ENCODE measurements around the gene NDST1. TPM values are rescaled to one million over a fixed set of nuclear protein-coding genes. Genes with fewer than 3 reads are reported as not detected.

The NDST1 gene
- total RNA-seq, 4 donors from 2014 or later, result 58.3 to 146 (median 72.1) TPM

DNA sequence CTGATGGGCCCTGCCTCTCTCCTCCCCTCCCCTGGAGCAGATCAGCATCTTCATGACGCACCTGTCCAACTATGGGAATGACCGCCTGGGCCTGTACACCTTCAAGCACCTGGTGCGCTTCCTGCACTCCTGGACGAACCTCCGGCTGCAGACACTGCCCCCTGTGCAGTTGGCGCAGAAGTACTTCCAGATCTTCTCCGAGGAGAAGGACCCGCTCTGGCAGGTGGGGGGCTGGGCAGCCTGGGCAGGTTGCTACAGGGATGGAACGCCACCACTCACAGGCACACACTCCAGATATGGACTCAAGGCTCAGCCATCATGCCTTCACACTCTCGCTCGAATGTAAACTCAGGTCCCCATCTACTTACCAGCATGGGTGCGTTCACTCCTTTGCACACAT lies 32.1 kb downstream of the NDST1 start:
- H3K4me3 ChIP-seq, result no peak overlapping the region
- no peak for ATAC-seq
- TF ChIP-seq EP300 (IDR thresholded peaks at IDR 0.05), result no peak
- H3K27ac ChIP-seq, result peak overlapping the region in 3 of 4 donors; percentile 74 to 88 (median 83)
- no peaks in the 10 kb centered on the region for H3K9me3 ChIP-seq
- no peaks in the 10 kb centered on the region for H3K27me3 ChIP-seq
- peaks cover 0 to 35% (median 10%) of the 10 kb centered on the region in 3 donors for H3K4me1 ChIP-seq
- WGBS, 2 donors (ENCODE audit: low coverage in 1 of 2), result 81 to 92% methylated on average over 2 to 4 of the region's 12 CpGs
- H3K36me3 ChIP-seq, result peaks cover 0 to 95% of the 10 kb centered on the region in 2 donors

DNA sequence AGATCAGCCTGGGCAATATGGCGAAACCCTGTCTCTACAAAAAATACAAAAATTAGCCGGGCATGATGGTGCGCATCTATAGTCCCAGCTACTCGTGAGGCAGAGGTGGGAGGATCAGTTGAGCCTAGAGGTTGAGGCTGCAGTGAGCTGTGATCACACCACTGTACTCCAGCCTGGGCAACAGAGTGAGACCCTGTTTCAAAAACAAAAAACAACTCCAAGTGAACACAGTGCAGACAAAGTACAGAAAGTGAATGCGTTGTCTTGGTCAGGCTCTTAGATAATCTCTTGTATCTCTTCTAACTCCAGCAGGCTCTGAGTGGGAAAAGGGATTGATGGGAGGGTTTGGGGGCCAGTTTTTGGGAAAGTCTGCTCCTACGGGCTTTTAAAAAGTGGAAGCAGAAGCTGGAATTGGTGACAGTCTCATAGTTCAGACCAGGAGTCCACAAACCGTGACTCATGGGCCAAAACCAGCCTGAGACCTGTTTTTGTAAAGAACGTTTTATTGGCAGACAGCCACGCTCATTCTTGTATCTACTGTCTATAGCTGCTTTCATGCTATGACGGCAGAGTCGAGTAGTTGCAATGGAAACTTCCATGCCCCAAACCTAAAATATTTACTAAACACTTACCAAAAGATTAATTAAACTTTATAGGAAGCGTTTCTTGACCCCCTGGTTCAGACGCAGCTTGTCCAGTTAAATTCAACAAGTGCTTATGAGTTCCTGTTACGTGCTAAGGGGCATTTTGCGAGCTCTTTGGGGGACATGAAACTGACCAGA lies 32.9 kb downstream of the NDST1 start:
- WGBS, 2 donors (ENCODE audit: low coverage in 1 of 2), result 26 to 56% methylated on average over 3 to 13 of the region's 15 CpGs
- Histone ChIP-seq H3K27me3 (no peaks in the 10 kb centered on the region), H3K27ac (peak overlapping the region; percentile 59 to 88 (median 78)), H3K9me3 (no peaks in the 10 kb centered on the region), H3K4me3 (no peak overlapping the region), H3K36me3 (peaks cover 0 to 95% of the 10 kb centered on the region in 2 donors), H3K4me1 (peaks cover 0 to 35% (median 10%) of the 10 kb centered on the region in 3 donors)
- no peak for TF ChIP-seq POLR2A (IDR thresholded peaks at IDR 0.05)
- TF ChIP-seq POLR2AphosphoS5 (IDR thresholded peaks at IDR 0.05), result peak; percentile 64
- TF ChIP-seq, protein P1, sequence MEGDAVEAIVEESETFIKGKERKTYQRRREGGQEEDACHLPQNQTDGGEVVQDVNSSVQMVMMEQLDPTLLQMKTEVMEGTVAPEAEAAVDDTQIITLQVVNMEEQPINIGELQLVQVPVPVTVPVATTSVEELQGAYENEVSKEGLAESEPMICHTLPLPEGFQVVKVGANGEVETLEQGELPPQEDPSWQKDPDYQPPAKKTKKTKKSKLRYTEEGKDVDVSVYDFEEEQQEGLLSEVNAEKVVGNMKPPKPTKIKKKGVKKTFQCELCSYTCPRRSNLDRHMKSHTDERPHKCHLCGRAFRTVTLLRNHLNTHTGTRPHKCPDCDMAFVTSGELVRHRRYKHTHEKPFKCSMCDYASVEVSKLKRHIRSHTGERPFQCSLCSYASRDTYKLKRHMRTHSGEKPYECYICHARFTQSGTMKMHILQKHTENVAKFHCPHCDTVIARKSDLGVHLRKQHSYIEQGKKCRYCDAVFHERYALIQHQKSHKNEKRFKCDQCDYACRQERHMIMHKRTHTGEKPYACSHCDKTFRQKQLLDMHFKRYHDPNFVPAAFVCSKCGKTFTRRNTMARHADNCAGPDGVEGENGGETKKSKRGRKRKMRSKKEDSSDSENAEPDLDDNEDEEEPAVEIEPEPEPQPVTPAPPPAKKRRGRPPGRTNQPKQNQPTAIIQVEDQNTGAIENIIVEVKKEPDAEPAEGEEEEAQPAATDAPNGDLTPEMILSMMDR (IDR thresholded peaks at IDR 0.05), result no peak
- TF ChIP-seq EP300 (IDR thresholded peaks at IDR 0.05), result no peak
- peak; percentile 82 for ATAC-seq

DNA sequence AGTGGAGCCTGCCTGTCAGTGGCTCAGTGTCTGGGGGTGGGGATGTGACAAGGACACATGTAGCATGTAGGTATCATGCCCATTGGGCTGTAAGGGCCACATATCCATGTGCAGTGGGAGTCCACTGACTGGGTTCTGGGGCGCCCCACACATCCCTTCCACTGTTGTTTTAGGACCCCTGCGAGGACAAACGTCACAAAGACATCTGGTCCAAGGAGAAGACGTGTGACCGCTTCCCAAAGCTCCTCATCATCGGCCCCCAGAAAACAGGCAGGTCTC lies 33.4 kb downstream of the NDST1 start:
- TF ChIP-seq EP300 (IDR thresholded peaks at IDR 0.05) (no peak), POLR2AphosphoS5 (IDR thresholded peaks at IDR 0.05) (no peak), POLR2A (IDR thresholded peaks at IDR 0.05) (no peak)
- TF ChIP-seq, protein P1 (IDR thresholded peaks at IDR 0.05), result no peak
- 73% methylated on average over 3 of the region's 6 CpGs; no CpG with 5 or more reads in 1 of the 2 donors for WGBS, 2 donors (ENCODE audit: low coverage in 1 of 2)
- Histone ChIP-seq H3K27me3 (no peaks in the 10 kb centered on the region), H3K27ac (peak overlapping the region; percentile 47 to 88 (median 78)), H3K36me3 (peaks cover 0 to 95% of the 10 kb centered on the region in 2 donors), H3K4me3 (no peak overlapping the region), H3K4me1 (peaks cover 0 to 35% (median 10%) of the 10 kb centered on the region in 3 donors), H3K9me3 (no peaks in the 10 kb centered on the region)
- no peak for ATAC-seq

GRCh38 chr5:150541895-150542294 lies 34.0 kb downstream of the NDST1 start:
- Histone ChIP-seq H3K36me3 (peaks cover 0 to 95% of the 10 kb centered on the region in 2 donors), H3K4me3 (no peak overlapping the region), H3K4me1 (peaks cover 0 to 35% (median 10%) of the 10 kb centered on the region in 3 donors), H3K27ac (peak overlapping the region in 3 of 4 donors; percentile 74 to 88 (median 83)), H3K27me3 (no peaks in the 10 kb centered on the region), H3K9me3 (no peaks in the 10 kb centered on the region)
- TF ChIP-seq POLR2AphosphoS5 (IDR thresholded peaks at IDR 0.05) (no peak), POLR2A (IDR thresholded peaks at IDR 0.05) (no peak), EP300 (IDR thresholded peaks at IDR 0.05) (no peak)
- TF ChIP-seq, protein P1 (IDR thresholded peaks at IDR 0.05), result no peak
- no peak for ATAC-seq

DNA sequence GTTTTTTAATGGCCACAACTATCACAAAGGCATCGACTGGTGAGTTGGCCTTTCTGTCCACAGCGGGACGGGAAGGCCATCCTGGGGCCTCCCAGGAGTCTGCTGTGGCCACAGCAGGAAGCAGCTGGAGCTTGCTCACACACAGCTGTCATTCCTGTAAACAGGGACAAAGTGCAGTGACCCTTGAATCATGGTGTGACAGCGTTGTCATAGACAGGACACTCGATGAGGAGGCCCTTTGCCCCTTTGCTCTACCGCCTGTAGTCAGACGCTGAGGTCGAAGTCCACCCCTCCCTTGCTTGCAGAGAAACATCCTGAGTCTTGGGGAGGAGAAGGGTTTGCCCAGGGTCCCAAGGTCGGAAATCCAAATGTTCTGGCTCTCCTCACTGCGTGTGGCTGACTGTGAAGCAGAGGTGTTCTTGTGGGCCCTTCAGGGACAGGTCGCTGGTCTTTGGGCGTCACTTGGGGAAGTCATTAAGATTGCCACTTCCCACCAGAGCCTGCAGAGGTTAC lies 35.1 kb downstream of the NDST1 start:
- peak; percentile 10 for ATAC-seq
- H3K27me3 ChIP-seq, result no peaks in the 10 kb centered on the region
- H3K9me3 ChIP-seq, result no peaks in the 10 kb centered on the region
- peak overlapping the region in 2 of 4 donors; percentile 74 to 83 for H3K27ac ChIP-seq
- peaks cover 0 to 95% of the 10 kb centered on the region in 2 donors for H3K36me3 ChIP-seq
- H3K4me1 ChIP-seq, result peaks cover 0 to 35% (median 10%) of the 10 kb centered on the region in 3 donors
- WGBS, 2 donors (ENCODE audit: low coverage in 1 of 2), result 71% methylated on average over 1 of the region's 12 CpGs; no CpG with 5 or more reads in 1 of the 2 donors
- H3K4me3 ChIP-seq, result no peak overlapping the region
- TF ChIP-seq POLR2A (IDR thresholded peaks at IDR 0.05), result peak in 1 of 2 donors; percentile 20
- TF ChIP-seq EP300 (IDR thresholded peaks at IDR 0.05), result no peak
- TF ChIP-seq, protein P1 (IDR thresholded peaks at IDR 0.05), result no peak
- no peak for TF ChIP-seq POLR2AphosphoS5 (IDR thresholded peaks at IDR 0.05)
